LoVo (cell line): ENCODE results near the gene FAM53A.

ENCODE experiments used
- DNase-seq: peaks from one replicate; pipeline ENCODE4 v3.0.0-alpha.2; 2016; ENCODE audit warnings: low spot score

The FAM53A gene

GRCh38 chr4:1603413-1604135 lies 80.5 kb downstream of the FAM53A start:
- no peak for DNase-seq

DNA sequence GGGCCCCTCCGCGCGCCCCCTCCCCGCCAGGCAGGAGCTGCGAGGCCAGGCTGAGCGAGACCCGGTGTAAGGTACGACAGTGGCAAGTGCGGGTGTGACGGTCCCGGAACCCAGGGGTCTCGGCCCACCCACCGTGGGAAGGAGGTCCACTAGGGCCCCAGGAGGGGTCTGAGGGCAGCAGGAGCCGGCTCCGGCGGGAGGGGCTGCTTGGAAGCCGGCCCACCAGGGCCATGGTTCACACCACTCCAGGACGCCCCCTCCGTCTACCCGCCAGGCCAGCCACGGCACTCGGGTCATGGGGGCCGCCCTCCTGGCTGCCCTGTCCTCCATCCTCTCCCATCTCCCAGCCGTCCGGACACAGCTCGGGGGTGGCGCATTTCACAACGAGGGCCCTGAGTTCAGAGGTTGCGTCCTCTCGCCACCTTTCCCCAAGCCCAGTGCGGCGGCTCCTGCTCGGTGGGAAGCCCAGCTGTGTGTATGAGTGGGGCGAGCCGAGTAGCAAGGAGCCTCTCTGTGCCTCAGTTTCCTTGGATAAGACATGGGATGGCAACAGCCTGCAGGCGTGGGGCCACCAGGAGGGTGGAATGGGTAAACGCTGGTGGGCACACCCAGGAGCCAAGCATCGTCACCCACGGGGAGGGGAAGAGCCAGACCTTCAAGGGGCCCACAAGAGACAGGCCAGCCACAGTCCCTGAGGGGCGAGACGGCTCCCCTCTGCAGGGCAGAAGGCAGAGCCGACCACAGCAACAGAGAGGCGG lies 81.3 kb downstream of the FAM53A start:
- DNase-seq: no peak

- DNase-seq: no peak
These were observed 82.1 kb downstream of the FAM53A start for GRCh38 chr4:1601852-1602654.

DNA sequence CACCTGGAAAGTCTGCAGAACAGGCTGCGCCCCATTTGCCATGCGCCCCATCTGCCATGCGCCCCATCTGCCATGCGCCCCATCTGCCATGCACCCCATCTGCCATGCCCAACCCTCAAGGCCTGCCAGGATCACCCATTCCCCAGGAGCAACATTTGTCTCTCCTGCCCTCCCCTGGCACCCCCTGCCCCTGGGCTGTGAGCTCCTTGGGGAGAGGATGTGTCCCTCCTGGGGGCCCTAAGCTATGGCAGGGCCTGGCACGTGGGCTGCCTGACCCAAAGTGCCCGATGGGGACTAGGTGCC lies 82.6 kb downstream of the FAM53A start:
- no peak for DNase-seq

GRCh38 chr4:1600811-1601532 lies 83.1 kb downstream of the FAM53A start:
- no peak for DNase-seq

DNA sequence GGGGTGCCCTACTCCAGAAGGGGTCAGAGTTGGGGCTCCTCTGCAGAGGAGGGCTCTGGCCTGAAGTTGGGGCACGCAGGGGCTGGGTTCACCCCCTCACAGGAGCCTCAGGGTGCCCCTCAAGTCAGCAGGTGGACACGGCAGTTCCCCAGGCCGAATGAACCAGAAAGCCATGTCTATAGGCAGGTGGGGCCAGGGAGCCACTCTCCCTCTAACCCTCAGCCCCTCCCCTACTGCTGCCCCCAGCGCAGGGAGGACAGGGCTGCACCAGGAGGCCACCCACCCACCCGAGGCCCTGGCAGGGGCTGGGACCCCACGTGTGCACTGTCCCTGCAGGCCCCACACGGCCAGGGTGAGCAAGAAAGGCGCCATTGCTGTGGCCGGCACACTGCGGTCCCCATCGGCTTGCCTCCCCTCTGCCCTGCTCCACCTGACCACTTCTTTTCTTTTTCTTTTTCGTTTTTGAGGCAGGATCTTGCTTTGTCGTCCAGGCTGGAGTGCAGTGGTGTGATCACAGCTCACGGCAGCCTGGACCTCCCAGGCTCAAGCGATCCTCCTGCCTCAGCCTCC lies 83.8 kb downstream of the FAM53A start:
- DNase-seq: no peak

- DNase-seq: no peak
These were observed 84.5 kb downstream of the FAM53A start for GRCh38 chr4:1599491-1600210.

DNA sequence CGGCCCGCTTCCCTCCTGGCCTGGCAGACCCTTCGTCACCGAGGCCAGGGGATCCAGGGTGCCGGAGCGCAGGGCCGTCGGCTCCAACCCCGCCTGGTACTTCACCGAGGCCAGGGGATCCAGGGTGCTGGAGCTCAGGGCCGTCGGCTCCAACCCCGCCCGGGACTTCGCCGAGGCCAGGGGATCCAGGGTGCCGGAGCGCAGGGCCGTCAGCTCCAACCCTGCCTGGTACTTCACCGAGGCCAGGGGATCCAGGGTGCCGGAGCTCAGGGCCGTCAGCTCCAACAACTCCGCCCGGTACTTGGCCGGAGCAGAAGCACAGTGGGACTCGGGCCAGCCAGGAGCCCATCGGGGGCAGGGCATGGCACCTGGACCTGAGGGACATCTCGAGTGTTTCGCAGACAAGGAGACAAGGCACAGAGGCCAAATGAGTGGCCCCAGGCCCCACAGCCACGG lies 85.1 kb downstream of the FAM53A start:
- no peak for DNase-seq

DNA sequence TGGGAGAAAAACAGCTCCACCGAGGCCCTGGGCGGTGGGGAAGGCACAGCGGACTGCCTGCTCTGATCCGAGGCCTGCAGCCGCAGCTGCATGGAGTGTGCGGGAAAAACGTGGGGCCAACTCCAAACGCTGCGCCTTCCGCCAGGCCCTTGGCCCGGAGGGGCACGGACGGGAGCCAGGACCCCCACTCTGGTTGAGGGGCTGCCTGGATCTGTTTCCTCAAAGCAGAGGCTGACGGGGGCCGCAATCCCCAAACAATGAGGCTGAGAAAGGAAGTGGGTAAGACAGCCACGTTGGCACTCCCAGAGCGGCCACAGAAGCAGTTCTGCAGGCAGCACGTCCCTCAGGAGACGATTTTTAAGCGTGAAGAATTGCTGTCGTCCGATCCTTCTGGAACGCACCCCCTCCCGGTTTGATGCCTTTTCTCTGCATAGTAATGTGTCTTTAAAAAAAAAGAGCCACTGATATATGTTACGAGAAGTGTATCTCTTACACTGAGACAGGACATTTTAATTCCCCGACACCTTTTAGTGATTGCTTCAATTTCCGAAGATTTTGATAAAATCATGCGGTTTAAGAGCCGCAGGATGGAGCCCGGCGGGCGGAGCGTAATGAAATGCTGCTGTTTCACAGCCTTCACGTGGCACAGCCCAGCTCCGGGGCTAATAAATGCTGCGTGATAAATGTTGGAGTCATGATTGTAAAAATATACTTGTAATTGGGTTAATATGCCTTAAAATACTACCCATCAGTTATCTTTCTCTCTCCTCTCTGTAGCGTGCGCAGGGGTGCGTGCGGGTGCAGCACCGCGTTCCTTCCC lies 85.7 kb downstream of the FAM53A start:
- DNase-seq: no peak

DNA sequence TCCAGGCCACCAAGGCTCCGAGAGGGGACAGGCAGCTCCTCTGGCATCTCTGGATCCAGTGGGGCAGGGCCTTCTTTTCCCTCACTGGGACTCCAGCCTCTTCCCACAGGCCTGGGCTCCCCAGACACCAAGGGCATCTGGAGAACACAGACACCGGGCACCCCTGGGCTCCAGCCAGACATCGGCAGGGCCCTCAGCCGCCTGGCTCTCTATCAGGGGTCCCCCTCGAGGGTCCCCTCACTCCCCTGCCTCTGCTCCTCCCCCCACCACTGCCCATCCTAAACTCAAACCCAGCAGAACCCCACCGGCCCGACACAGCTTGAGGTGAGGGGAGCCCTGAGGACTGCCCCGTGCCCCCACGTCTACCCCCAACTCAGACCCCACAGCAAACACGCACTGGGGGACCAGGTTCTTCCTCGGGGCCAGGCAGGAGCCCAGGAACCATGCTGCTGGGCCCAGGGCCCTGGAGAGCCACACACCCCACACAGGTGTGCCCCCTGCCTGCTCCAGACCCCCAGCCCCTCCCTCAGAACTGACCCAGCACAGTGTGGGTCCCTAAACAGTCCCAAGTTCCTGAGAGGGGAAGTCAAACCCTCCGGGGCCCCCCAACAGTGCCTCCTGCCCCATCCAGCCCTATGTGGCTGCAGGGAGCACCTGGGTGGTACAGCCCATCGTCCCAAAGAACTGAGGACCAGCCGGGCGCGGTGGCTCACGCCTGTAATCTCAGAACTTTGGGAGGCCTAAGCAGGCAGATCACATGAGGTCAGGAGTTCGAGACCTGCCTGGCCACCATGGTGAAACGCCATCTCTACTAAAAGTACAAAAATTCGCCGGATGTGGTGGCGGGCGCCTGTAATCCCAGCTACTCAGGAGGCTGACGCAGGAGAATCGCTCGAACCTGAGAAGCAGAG lies 86.8 kb downstream of the FAM53A start:
- DNase-seq: no peak

- no peak for DNase-seq
These were observed 87.7 kb downstream of the FAM53A start for GRCh38 chr4:1596393-1596792.

GRCh38 chr4:1595789-1596325 lies 88.3 kb downstream of the FAM53A start:
- no peak for DNase-seq

- DNase-seq: no peak
These were observed 89.0 kb downstream of the FAM53A start for GRCh38 chr4:1594871-1595788.

- no peak for DNase-seq
These were observed 90.2 kb downstream of the FAM53A start for GRCh38 chr4:1593881-1594345.

GRCh38 chr4:1593458-1593857 lies 90.7 kb downstream of the FAM53A start:
- DNase-seq: no peak

DNA sequence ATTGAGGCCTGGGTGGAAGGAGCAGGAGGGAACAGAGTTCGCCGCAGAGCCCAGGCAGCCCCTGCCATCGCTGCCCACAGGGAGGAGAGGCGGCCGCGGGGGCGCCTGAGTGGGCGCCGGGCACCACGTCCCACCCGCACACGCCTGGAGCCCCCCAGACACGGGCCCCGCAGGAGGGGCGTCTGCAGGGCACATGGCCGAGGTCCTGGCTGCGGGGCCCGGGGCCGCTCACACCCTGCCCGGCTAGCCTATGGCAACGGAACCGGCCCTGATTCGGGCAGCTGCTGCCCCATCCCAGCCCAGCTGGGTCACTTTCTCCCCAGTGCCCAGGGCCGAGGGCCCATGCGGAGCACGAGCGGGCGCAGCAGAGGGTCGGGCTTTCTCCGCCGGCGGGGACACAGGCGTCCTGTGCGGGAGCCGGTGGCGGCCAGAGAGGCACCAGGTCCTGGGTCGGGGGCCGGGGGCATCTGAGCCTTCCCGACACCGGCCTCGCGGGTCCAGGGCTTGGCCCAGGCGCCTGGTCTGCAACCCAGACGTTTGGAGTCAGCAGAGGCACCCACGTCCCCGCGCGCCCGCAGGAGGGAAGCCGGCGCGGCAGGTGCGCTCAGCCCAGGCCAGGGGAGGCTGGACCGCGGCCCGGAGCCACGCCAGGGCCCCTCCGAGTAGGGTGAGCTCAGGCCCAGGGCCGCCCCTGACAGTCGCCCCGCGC lies 91.2 kb downstream of the FAM53A start:
- DNase-seq: no peak

GRCh38 chr4:1592068-1592708 lies 91.9 kb downstream of the FAM53A start:
- no peak for DNase-seq
